ENCODE measurements around the gene CBX4.

GRCh38 chr17:79864147-79864546 is 24.9 kb upstream of the CBX4 start:
- TF ChIP-seq EZH2 (optimal IDR thresholded peaks at IDR 0.05; ENCODE audit: low read depth, low read length) (no peak), EZH2phosphoT487 (IDR thresholded peaks at IDR 0.05; ENCODE audit: low read length) (no peak)
